Psoas muscle (tissue), 8 donors: Measurements from ENCODE around the gene UGT1A5. TPM values are rescaled to one million over a fixed set of nuclear protein-coding genes. Genes with fewer than 3 reads are reported as not detected.

ENCODE experiments used
- ATAC-seq, 4 donors: fragments of 200-7000 bp; cut with Tn5 transposase; one replicate each; pipeline ENCODE4 v1.9.1; 2020; ENCODE audit warnings: moderate library complexity in 3 of 4, mild to moderate bottlenecking in 2 of 4
- DNase-seq, 2 donors: peaks; one replicate each; pipeline ENCODE4 v3.0.0-alpha.2; 2020
- H3K27ac ChIP-seq: fragments of 200-600 bp; one replicate; pipeline ENCODE4 v1.8.0; 2022
- H3K27me3 ChIP-seq, 3 donors: fragments of 200-600 bp in 1 of 3; one replicate each; pipeline versions ENCODE4 v1.6.1 to v1.8.0; 2013 to 2022; ENCODE audit warnings: low read length in 2 of 3, mild to moderate bottlenecking in 2 of 3, moderate library complexity in 1 of 3; ENCODE audit not compliant: insufficient read depth in 3 of 3
- H3K36me3 ChIP-seq, 2 donors: fragments of 200-600 bp in 1 of 2; one replicate each; pipeline versions ENCODE4 v1.6.1 to v1.8.0; 2013 to 2022; ENCODE audit warnings: low read depth in 1 of 2, mild to moderate bottlenecking in 1 of 2, moderate library complexity in 1 of 2; ENCODE audit not compliant: insufficient read depth in 1 of 2
- H3K4me1 ChIP-seq: fragments of 200-600 bp; one replicate; pipeline ENCODE4 v1.8.0; 2022
- H3K4me3 ChIP-seq: fragments of 200-600 bp; one replicate; pipeline ENCODE4 v1.8.0; 2022; ENCODE audit warnings: mild to moderate bottlenecking
- H3K9me3 ChIP-seq: fragments of 200-600 bp; one replicate; pipeline ENCODE4 v1.8.0; 2022
- WGBS, 3 donors: extraction: QIAGEN DNeasy Blood & Tissue Kit; methylation state at CpG; one replicate each; pipeline versions ENCODE4 v1.1.6 to v1.1.7; 2013; 5-methylcytosine and 5-hydroxymethylcytosine counted together
- intact Hi-C, 2 donors: fragments of 100-400 bp; cut with DNase I; formaldehyde crosslinking; loops; one replicate each; pipeline versions ENCODE4 v1.11.0 to v1.14.2; 2022
- polyA plus RNA-seq, 3 donors: library from polyadenylated mRNA; stranded (reverse); fragments of 200-250 nt; gene quantifications; one replicate each; pipeline ENCODE4 v1.2.3, GENCODE V29; 2013
- total RNA-seq, 4 donors: library from RNA; stranded (reverse); fragmentation: NEBNext Ultra II Directional in 2 of 4; extraction: Animal tissue kit (Norgen Biotek cat#: 25700) in 2 of 4; gene quantifications; one replicate each; pipeline versions ENCODE4 v1.2.1 to v1.2.4, GENCODE V29; 2021 to 2023
- TF ChIP-seq, protein P1 (sequence below): fragments of 200-600 bp; IDR thresholded peaks from one replicate; pipeline ENCODE4 v1.8.0; 2022; ENCODE audit warnings: antibody characterized with exemption
- donor health status: healthy with polysubstance abuse.
- donor health status: DM: no; HTN: no; CAD: no; lungs with moderate emphysema.
- donor health status: Bipolar disorder and iron deficiency.
- donor health status: healthy.
- donor health status: DM: yes; HTN: yes; CAD: no.
- donor health status: DM: no; HTN: no; CAD: no.
- donor health status: DM: no; HTN: no; CAD: no.
- donor health status: DM: yes; HTN: yes; CAD: no.

UGT1A5 gene
- total and polyA plus RNA-seq, 7 donors, result not detected

DNA sequence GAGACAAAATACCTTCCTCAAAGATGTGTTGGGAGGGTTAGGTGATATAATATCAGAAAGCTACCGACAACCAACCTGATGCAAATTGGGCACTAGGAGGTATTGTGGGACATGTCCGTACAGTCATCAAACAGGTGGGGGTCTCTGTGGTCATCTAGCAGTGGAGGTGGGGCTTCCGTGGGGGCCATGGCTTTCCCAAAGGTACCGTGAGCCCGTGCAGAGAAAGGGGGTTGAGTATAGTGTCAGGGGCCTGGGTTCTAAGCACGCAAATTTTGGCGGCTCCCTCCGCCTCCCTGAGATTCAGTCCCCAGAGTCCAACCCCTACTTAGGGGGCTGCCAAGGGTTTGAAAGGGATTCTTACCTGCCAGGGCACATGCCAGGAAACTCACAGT lies 109.0 kb downstream of the UGT1A5 start:
- ATAC-seq, result no peak
- Histone ChIP-seq H3K4me1 (no peaks in the 10 kb centered on the region), H3K4me3 (no peak overlapping the region), H3K27ac (no peak overlapping the region), H3K27me3 (peaks cover 0 to 4% (median 0%) of the 10 kb centered on the region in 3 donors), H3K36me3 (no peaks in the 10 kb centered on the region), H3K9me3 (no peaks in the 10 kb centered on the region)
- DNase-seq, result no peak
- 87 to 91% (median 90%) methylated on average over 8 of the region's 8 CpGs for WGBS, 3 donors
- TF ChIP-seq, protein P1, sequence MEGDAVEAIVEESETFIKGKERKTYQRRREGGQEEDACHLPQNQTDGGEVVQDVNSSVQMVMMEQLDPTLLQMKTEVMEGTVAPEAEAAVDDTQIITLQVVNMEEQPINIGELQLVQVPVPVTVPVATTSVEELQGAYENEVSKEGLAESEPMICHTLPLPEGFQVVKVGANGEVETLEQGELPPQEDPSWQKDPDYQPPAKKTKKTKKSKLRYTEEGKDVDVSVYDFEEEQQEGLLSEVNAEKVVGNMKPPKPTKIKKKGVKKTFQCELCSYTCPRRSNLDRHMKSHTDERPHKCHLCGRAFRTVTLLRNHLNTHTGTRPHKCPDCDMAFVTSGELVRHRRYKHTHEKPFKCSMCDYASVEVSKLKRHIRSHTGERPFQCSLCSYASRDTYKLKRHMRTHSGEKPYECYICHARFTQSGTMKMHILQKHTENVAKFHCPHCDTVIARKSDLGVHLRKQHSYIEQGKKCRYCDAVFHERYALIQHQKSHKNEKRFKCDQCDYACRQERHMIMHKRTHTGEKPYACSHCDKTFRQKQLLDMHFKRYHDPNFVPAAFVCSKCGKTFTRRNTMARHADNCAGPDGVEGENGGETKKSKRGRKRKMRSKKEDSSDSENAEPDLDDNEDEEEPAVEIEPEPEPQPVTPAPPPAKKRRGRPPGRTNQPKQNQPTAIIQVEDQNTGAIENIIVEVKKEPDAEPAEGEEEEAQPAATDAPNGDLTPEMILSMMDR, result no peak
- intact Hi-C loops, result no loop called here

DNA sequence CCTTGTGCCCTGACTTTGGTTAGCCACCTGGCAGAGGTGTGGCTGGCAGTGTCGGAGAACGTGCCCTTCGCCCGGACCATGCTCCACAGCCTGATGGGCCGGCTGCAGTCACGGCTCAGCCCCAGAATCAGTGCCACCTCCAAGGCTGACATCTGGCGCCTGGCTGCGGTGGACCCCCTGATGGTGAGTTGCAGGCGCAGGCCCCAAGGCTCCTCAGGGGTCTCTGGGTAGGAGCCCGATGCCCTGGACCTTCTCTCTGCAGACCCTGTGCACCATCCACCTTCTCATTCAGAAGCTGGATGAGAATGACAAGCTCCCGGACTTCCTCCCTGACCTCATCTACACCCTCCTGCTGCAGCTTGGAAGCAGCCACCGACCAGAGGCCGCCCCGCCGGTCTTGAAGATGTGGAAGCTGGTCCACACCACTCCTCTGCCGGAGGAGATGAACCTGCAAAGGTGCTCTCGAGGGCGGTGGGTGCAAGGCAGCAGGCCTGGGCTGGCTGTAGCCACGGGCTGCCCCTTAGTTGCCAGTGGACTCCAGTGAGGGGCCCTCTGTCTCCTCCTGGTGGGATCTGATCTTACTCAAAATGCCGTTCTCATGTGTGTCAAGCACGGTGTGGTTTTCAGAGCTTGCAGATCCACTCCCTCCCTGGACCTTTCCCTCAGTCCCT lies 109.5 kb downstream of the UGT1A5 start:
- no peaks in the 10 kb centered on the region for H3K9me3 ChIP-seq
- intact Hi-C loops, result no loop called here
- H3K4me3 ChIP-seq, result no peak overlapping the region
- H3K27me3 ChIP-seq, result peaks cover 0 to 3% (median 0%) of the 10 kb centered on the region in 3 donors
- no peaks in the 10 kb centered on the region for H3K4me1 ChIP-seq
- no peak for ATAC-seq
- WGBS, 3 donors, result 81 to 85% (median 84%) methylated on average over 19 to 21 of the region's 21 CpGs
- no peak overlapping the region for H3K27ac ChIP-seq
- no peaks in the 10 kb centered on the region for H3K36me3 ChIP-seq
- TF ChIP-seq, protein P1, result no peak
- DNase-seq, result no peak

Other genes starting within 250 kb of the UGT1A5 start
- 10 to 100 TPM; 13.3 to 23.3 (median 21.9) TPM for gene USP40, start 146.1 kb upstream of the UGT1A5 start, total RNA-seq
- 10 to 100 TPM in 1 of 3 donors, 1 to 10 TPM in 2; 9.1 to 19.4 (median 9.3) TPM for gene USP40, start 146.1 kb upstream of the UGT1A5 start, polyA plus RNA-seq
- not detected for gene UGT1A8, start 95.3 kb upstream of the UGT1A5 start, total RNA-seq
- not detected for gene UGT1A8, start 95.3 kb upstream of the UGT1A5 start, polyA plus RNA-seq
- not detected for gene UGT1A10, start 76.5 kb upstream of the UGT1A5 start, total RNA-seq
- under 1 TPM in 1 of 3 donors, not detected in 2; 0.03 TPM for gene UGT1A10, start 76.5 kb upstream of the UGT1A5 start, polyA plus RNA-seq
- gene UGT1A9, start 41.0 kb upstream of the UGT1A5 start, total RNA-seq, result not detected
- not detected for gene UGT1A9, start 41.0 kb upstream of the UGT1A5 start, polyA plus RNA-seq
- gene UGT1A7, start 31.0 kb upstream of the UGT1A5 start, total RNA-seq, result not detected
- gene UGT1A7, start 31.0 kb upstream of the UGT1A5 start, polyA plus RNA-seq, result not detected
- not detected for gene UGT1A6, start 20.0 kb upstream of the UGT1A5 start, total RNA-seq
- gene UGT1A6, start 20.0 kb upstream of the UGT1A5 start, polyA plus RNA-seq, result not detected
- not detected for gene UGT1A4, start 5.8 kb downstream of the UGT1A5 start, total RNA-seq
- not detected for gene UGT1A4, start 5.8 kb downstream of the UGT1A5 start, polyA plus RNA-seq
- gene UGT1A3, start 16.1 kb downstream of the UGT1A5 start, total RNA-seq, result not detected
- gene UGT1A3, start 16.1 kb downstream of the UGT1A5 start, polyA plus RNA-seq, result not detected
- not detected for gene UGT1A1, start 47.4 kb downstream of the UGT1A5 start, total RNA-seq
- gene UGT1A1, start 47.4 kb downstream of the UGT1A5 start, polyA plus RNA-seq, result under 1 TPM in 1 of 3 donors, not detected in 2; 0.06 TPM
- gene MROH2A, start 65.4 kb downstream of the UGT1A5 start, total RNA-seq, result not detected
- not detected for gene MROH2A, start 65.4 kb downstream of the UGT1A5 start, polyA plus RNA-seq
- gene HJURP, start 141.6 kb downstream of the UGT1A5 start, total RNA-seq, result not detected
- under 1 TPM; 0.08 to 0.25 (median 0.10) TPM for gene HJURP, start 141.6 kb downstream of the UGT1A5 start, polyA plus RNA-seq
- not detected for gene TRPM8, start 204.5 kb downstream of the UGT1A5 start, total RNA-seq
- gene TRPM8, start 204.5 kb downstream of the UGT1A5 start, polyA plus RNA-seq, result not detected